Hepatocyte (in vitro differentiated cells): ENCODE results near the gene PRDM7.
"Not testable (repeated sequence)": the region's sequence is repeated elsewhere in the genome, so short reads cannot be mapped to it uniquely, and the experiment has no call there.

Experiments
- EZH2 ChIP-seq: fragments of 200-600 bp; sonication (generic); IDR thresholded peaks from 2 replicates; pipeline ENCODE4 v1.6.1; 2016; ENCODE audit warnings: antibody characterized with exemption, mild to moderate bottlenecking, borderline replicate concordance
- EZH2phosphoT487 ChIP-seq: fragments of 200-600 bp; sonication (generic); IDR thresholded peaks from one replicate; pipeline ENCODE4 v1.6.1; 2018; ENCODE audit warnings: antibody characterized with exemption, mild to moderate bottlenecking, low read depth, moderate library complexity; ENCODE audit not compliant: unreplicated experiment, severe bottlenecking
- TF ChIP-seq, protein P1 (sequence below): fragments of 200-600 bp; sonication (generic); IDR thresholded peaks from 2 replicates; pipeline ENCODE4 v1.5.1; 2016; ENCODE audit warnings: antibody characterized with exemption, mild to moderate bottlenecking; ENCODE audit not compliant: poor library complexity

DNA sequence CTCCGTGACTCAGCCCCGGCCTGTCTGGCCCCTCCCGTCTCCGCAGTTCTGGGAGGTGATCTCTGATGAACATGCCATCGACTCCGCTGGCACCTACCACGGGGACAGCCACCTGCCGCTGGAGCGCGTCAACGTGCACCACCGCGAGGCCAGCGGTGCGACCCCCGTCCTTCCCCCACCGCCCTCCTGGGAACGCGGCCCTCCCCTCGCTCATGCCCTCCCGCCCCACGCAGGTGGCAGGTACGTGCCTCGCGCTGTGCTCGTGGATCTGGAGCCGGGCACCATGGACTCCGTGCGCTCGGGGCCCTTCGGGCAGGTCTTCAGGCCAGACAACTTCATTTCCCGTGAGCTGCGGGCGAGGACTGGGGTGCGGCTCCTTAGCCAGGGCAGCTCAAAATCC is 17.2 kb upstream of the PRDM7 start:
- TF ChIP-seq, protein P1, sequence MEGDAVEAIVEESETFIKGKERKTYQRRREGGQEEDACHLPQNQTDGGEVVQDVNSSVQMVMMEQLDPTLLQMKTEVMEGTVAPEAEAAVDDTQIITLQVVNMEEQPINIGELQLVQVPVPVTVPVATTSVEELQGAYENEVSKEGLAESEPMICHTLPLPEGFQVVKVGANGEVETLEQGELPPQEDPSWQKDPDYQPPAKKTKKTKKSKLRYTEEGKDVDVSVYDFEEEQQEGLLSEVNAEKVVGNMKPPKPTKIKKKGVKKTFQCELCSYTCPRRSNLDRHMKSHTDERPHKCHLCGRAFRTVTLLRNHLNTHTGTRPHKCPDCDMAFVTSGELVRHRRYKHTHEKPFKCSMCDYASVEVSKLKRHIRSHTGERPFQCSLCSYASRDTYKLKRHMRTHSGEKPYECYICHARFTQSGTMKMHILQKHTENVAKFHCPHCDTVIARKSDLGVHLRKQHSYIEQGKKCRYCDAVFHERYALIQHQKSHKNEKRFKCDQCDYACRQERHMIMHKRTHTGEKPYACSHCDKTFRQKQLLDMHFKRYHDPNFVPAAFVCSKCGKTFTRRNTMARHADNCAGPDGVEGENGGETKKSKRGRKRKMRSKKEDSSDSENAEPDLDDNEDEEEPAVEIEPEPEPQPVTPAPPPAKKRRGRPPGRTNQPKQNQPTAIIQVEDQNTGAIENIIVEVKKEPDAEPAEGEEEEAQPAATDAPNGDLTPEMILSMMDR: not testable (repeated sequence)
- TF ChIP-seq EZH2, EZH2phosphoT487: not testable (repeated sequence)
